ENCODE data around the gene ZNF215. TPM values are rescaled to one million over a fixed set of nuclear protein-coding genes. Genes with fewer than 3 reads are reported as not detected.
"Not testable (repeated sequence)": the region's sequence is repeated elsewhere in the genome, so short reads cannot be mapped to it uniquely, and the experiment has no call there.

ZNF215 gene
- total RNA-seq, 1 donor from 2014 or later, result 1.6 TPM

DNA sequence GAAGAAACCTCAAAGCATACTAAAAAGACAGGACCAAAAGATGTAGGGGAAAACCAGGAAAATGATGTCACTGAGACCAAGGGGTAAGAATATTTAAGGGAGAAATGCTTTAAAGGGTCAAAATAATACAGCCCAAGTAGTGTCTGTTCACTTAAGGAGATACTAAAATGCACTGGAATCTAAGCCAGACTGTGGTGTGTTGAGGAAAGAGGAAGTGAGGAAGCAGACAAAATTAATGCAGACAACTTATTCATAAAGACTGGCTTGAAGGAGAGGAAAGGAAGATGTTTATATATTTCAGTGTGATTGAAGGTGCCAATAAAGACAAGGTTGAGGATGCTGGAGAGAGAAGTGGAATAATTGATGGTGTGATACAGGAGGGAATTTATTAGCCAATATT, 15.7 kb downstream of the ZNF215 start:
- no peak for DNase-seq

DNA sequence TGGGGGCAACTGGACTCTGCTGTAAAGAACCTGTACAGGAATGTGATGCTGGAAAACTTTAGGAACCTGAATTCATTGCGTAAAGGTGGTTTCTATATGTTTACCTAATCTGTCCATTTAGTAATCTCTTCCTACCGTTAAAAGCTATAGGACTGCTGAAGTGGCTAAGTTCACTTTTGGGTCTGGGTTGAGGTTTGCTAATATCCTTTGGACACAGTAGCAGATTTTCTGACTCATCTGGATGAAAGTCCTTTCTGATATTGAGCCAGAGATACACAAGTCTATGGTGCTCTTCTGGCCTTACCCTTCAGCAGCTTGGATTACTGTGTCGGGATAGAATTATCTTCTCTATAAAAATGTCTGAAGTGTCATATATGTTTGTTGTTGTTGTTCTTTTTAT, 16.9 kb downstream of the ZNF215 start:
- DNase-seq, result no peak

DNA sequence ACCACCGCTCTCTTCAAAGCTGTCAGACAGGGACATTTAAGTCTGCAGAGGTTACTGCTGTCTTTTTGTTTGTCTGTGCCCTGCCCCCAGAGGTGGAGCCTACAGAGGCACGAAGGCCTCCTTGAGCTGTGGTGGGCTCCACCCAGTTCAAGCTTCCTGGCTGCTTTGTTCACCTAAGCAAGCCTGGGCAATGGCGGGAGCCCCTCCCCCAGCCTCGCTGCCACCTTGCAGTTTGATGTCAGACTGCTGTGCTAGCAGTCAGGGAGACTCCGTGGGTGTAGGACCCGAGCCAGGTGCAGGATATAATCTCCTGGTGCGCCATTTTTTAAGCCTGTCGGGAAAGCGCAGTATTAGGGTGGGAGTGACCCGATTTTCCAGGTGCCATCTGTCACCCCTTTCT, 28.0 kb downstream of the ZNF215 start:
- not testable (repeated sequence) for DNase-seq

DNA sequence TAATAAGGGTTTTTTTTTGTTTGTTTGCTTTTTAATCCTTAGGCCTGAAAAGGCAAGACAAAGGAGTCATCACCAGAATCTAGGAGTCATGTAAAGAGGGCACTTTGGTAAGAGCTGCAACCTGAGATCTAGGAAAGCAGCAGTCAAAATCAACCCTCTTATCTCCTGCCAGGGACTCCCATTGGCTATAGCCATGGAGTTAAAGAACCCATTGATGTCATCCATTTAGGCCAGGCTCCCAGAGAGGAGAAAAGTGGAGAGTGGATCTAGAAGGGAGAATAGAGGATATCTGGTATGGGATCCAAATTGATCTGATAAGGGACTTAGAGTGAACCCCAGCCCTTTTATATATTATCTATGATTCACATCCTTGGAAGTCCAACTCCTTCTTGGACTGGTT, 35.9 kb downstream of the ZNF215 start:
- no peak for DNase-seq

DNA sequence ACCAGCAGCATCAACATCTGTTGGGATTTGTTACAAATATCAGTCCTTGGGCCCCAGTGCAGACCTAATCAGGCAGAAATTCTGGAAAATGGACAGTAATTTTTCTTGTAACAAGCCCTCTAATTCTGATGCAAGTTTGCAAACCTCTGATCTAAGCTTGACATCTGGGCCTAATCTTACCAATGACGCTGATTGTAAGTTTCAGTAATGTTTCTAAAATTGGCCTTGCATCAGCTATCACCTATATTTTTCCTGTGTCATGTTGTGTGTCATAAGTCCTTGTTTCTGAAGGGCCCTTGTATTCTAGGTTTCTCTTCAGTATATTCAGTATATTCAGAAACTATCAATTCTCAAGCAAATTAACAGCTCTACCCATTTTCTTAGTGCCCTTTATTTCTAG, 36.4 kb downstream of the ZNF215 start:
- no peak for DNase-seq

DNA sequence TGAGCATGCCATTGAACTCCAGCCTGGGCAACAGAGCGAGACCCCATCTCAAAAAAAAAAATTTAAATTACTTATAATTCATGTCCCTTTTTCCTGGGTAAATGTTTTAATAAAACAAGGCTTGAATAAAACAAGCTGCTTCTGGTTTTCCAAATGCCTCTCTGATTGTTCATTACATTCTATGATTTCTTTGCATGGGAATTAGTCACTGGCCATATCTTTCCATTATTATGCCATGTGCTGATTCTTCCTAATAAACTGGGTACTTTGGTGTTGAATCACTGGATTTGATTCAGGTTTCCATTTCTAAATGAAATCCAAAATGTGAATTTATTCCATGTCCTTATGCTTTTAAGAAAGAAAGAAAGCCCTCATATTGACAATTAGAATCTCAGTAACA, 42.6 kb downstream of the ZNF215 start:
- DNase-seq, result no peak

DNA sequence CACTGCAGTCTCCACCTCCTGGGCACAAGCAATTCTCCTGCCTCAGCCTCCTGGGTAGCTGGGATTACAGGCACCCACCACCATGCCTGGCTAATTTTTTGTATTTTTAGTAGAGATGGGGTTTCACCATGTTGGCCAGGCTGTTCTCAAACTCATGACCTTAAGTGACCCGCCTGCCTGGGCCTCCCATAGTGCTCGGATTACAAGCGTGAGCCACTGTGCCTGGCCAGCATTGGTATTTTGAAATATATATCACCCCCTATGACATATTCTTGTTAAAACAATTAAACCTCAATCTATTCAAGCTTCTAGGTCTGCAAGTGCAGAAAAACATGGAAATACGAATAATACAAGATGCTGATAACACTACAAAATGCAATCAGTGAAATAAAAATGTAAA, 43.6 kb downstream of the ZNF215 start:
- DNase-seq, result not testable (repeated sequence)

DNA sequence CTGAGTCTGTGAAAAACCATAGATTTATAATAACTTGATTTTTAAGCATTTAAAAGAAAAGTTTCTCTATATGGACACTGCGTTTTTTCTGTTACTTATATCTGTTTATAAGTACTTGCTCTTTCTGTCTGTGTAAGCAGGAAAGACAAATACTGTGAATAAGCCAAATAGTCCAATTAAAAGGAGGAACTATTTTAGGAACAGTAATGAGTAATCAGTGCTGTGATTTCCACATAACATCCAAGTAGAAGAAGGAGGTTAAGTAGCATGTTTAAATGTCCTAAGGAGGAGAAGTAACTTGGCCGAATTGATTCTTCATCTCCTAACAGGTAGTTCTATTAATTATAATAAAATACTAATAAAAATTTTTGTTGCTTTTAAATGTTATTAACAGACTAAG, 53.1 kb downstream of the ZNF215 start:
- no peak for DNase-seq

DNA sequence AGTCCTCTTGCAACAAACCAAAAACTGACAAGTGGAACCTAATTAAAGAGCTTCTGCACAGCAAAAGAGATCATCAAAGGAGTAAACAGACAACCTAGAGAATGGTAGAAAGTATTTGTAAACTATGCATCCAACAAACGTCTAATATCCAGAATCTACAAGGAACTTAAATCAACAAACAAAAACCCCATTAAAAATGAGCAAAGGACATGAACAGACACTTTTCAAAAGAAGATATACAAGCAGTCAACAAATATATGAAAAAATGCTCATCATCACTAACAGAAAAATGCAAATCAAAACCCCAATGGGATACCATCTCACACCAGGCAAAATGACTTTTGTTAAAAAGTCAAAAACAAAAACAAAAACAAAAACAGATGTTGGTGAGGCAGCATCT, 60.3 kb downstream of the ZNF215 start:
- DNase-seq, result no peak

DNA sequence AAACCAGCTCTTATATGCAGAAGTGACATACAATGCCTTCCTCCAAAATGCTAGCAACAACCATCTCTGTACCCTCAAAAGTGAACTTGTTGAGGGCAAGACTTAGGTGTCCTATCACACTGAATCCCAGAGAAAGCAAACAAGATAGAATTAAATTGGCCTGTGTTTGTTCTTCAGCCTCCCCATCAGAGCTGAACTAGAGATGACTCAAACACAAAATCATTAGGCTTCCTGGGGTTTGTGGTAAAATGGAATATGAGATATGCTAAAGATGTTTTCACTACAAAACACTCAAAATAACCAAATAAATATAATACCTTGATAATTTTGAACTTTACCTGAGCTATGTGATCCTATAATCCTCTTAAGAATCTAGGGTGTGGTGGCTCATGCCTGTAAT, 62.3 kb downstream of the ZNF215 start:
- no peak for DNase-seq

DNA sequence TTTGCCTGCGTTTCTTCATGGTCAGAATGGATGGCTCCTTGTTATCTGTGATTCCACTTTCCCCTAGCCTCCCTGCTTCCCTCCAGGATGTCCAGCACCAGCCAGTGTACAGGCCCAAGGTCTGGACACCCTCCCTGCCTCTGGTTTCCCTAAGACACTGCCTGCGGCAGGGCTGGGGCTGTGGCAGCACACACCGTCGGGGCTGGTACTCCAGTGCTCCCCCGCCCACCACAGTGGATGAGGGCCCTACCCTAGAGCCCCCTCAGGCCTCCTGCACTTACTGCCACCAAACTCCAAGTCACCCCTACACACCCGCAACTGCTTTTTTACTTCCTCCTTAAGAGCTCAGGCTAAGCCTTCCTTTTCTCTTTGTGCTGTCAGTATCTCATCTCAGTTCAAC, 65.0 kb downstream of the ZNF215 start:
- no peak for DNase-seq

DNA sequence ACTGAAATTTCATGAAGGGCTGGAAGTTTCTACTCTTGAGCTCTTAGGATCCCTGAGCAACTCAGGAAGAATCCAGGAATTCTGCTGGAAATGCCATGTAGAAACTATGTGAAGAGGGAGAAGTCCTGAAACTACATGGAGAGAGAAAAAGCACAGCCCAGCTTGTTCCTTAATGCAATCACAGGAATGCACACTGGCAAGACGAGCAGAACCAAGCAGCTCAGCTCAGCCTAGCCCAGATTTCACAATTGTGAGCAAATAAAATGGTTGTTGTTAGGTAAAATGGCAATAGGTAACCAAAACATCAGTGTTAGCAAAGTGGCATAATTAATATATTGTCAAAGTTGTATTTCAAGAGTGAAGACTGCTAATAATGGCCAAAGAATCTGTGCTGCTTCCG, 65.8 kb downstream of the ZNF215 start:
- DNase-seq, result no peak

DNA sequence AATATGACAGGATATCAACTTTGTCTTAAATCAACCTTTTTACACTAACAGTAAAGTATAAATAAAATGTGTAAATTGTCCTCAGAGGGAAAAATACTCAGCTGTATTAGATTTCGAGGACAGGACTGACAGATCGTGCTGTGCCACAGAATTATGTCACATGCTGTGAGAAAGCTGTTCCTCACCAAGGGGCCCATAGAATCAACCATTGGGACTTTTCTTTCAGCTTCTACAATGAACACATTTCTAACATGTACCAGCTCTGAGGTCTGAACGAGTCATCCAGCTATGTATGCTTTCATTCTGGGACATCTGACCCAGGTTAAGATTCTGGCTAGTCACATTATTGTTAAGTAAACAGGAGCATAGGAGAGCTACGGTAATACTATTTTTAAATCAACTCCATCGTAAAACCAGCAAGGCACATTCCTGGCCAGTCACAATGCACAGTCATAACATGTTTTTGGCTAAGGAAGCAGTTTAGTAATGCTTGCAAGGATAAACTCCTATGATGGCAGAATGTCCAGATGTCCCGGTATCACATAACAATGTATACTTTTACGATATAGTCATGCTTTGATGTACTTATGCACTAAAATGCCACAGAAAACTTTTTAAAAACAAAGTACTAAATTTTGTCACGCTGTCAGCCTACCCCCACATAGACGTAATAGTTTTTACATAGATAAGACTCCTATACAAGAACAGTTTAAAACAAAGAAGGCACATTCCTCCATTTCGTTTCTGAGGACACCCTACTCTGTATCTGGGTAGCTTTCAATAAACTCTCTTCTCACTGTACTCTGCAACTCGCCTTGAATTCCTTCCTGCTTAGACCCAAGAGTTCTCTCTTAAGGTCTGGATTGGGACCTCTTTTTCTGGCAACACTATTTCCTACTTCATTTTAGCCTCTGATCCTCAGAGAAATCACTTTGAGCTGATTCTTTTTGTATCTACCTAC, 66.5 kb downstream of the ZNF215 start:
- DNase-seq, result no peak

DNA sequence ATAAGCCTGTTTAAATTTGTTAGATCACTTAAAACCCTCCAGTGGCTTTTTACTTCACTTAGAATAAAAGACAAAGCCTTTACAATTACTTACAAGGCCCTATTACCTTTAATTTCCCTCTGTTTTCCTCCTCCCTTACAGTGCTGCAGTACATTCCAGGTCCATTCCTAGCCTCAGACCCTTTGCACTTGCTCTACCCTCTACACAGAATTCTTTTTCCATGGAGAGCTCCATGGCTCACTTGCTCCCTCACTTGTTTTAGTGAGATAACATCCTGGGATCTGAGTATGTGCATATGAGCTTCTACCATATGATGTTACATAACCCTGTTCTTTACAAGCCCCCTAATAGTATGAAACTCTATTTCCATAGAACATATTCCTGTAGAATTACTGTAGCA, 69.5 kb downstream of the ZNF215 start:
- no peak for DNase-seq

DNA sequence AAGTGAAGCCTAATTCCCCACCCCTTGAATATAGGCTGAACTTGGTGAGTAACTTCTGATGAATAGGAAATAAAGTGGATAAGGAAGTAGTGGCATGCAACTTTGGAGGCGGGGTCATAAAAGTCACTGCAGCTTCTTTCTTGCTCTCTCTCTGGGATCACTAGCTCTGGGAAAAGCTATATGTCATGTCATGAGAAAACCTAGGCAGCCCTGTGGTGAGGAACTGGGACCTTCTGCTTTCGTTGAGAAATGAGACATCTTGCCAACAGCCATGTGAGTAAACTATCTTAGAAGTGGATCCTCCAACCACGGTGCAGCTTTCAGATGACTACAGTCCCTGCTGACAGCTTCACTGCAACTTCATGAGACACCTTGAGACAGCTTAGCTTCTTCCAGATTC, 78.3 kb downstream of the ZNF215 start:
- no peak for DNase-seq

Other genes with a start within 250 kb of the ZNF215 start
- 22.6 TPM for gene MRPL17, start 243.1 kb upstream of the ZNF215 start, total RNA-seq
- 0.10 TPM for gene OR2AG2, start 154.4 kb upstream of the ZNF215 start, total RNA-seq
- gene OR2AG1, start 143.4 kb upstream of the ZNF215 start, total RNA-seq, result not detected
- 0.20 TPM for gene OR6A2, start 126.7 kb upstream of the ZNF215 start, total RNA-seq
- not detected for gene OR10A5, start 80.7 kb upstream of the ZNF215 start, total RNA-seq
- gene OR10A2, start 63.4 kb upstream of the ZNF215 start, total RNA-seq, result not detected
- not detected for gene OR10A4, start 49.8 kb upstream of the ZNF215 start, total RNA-seq
- not detected for gene OR2D2, start 33.9 kb upstream of the ZNF215 start, total RNA-seq
- gene OR2D3, start 5.4 kb upstream of the ZNF215 start, total RNA-seq, result not detected
- 4.5 TPM for gene ZNF214, start 93.9 kb downstream of the ZNF215 start, total RNA-seq
- gene NLRP14, start 94.1 kb downstream of the ZNF215 start, total RNA-seq, result 0.20 TPM
- not detected for gene RBMXL2, start 162.6 kb downstream of the ZNF215 start, total RNA-seq

Measured in skin of body (tissue), 2 donors.